GM21737 (cell line): Measurements from ENCODE around the gene GRIP2.

ENCODE experiments used
- ATAC-seq: cut with Tn5 transposase; IDR thresholded peaks from one replicate; pipeline ENCODE4 v1.9.1; 2021; ENCODE audit warnings: mild to moderate bottlenecking, moderate library complexity; ENCODE audit not compliant: unreplicated experiment

GRIP2 gene

DNA sequence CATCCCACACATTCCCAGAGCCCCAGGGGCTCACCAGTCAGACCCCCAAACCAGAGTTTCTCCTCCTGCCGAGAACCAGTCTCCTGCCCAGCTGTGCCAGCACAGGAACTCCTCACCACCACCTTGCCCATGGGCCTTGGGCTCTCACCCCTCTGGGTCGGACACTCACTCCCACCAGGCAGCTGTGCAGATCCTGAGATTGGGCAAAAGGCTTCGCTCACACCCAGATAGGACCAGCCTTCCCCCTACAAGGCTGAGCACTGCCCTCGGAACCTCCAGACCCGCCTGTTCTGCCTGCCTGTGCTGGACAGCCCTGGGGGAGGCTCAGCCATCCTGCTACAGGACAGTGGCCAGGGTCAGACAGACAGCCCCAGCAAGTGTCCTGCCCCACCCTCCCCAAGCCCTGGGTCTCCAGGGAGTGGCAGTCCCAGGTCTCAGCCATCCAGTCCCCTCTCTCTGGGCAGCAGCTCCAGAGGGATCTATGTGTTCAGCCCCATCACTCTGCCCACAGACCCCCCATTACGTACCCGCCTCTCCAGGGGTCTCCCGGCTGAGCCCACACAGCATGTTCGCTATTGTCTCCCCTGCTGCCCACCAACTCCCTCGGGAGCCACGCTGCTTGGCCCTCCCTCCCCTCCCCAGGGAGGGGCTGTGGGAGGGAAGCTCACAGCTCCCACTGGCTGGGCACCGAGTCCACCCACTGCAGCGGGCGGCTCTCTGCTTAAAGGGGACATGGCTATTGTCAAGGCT lies at the start of gene GRIP2:
GRIP2 (minus strand) TSS at position 601 of the 750 bp plus-strand sequence; CDS start at position 567, 34 bp downstream.
- no peak for ATAC-seq

DNA sequence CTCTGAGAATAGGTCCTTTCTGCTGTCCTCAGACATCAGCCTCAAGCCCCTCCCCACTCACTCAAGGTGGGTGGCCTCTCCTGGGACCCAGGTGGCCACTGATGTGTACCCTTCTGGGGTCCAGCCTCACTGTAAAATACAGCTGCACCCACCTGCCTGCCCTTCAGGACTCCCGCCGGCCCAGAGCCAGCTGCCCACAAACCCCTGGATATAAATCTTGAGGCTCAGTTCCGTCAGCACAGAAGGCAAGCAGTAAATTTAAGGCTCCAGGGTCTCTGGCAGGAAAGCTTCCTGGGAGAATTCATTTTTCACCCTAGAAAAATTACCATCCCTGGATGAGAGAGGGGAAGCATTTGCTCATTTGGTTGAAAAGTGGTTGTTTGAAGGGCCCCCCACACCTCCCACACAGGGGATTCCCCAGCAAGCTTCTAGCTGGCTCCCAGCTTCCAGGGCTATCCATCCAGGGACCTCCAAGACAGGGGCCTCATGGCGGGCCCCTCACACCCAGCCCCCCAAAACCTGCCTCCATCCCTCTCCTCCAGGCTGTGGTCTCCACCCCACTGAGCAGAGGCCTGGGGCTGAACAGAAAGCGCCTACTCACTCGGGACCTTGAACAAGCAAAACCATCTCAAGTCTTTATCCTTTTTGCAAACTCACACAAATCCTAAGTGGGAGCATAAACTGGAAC lies 48.4 kb upstream of the GRIP2 start:
- ATAC-seq, result no peak

DNA sequence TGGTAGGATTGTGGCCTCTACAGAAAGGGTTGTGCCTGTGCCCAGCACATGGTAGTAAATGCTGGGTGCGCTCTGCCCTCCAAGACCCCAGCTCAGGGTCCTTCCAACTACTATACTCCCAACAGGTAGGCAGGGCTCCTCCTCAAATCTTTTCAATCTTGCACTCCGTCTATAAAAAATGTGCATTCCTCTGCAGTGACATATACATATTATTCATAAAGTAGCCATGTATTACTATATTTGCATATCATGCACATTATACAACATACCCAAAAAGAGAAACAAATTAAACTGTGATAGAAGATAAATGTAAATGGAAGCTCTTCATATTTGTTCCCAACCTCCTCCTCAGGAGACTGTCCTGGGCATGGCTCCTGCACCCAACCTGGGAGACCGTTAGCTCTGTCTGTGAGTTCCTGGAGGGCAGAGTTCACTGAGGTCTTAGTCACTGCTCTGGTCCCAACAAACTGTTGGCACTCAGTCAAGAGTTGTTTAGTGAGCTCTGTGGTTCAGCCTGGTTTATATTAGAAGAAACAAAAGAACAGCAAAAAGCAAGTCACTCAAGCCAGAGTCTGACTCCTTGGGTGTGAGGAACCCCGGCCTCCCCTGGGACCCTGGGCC lies 47.7 kb upstream of the GRIP2 start:
- ATAC-seq, result no peak

DNA sequence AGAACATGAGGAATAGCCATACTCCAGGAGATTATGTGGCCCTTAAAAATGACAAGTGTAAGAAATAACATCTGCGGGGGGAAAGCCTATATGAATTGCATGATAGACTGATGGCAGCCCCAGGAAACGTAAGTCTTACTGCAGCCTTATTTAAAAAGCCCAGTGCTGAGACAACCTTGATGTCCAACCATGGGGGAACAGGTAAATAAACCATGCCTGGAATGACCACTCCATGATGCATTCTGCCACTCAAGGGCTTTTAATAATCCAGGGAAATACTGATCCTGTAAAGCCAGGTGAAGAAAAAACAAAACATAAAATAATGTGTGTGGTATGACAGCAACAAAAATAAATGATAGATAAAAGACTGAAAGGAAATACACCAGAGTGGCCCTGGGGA lies 46.5 kb upstream of the GRIP2 start:
- no peak for ATAC-seq

DNA sequence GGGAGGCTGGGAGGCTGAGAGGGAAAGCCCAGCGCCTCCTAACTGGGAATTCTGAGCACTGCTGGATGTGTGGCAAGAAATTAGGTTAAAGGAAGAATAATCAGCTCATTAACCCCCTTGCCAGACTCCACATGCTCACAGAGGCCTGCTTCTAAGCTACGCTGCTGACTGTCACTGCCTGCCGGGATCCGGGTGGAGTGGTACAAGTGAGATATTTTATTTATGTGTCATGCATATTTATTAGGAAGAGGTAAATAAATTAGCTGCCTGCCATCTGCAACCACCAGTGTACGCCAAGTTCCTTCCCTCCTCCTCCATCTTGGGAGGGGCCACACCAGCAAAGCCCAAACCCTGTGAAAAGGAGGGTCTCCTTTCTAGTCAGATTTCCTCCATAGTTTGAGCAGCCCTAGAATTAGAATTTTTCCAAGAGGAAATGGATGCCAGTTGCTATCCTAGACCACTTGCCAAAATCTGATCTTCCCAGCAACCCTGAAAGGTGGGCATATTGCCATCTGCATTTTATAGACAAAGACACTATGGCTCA lies 43.5 kb upstream of the GRIP2 start:
- ATAC-seq, result no peak

DNA sequence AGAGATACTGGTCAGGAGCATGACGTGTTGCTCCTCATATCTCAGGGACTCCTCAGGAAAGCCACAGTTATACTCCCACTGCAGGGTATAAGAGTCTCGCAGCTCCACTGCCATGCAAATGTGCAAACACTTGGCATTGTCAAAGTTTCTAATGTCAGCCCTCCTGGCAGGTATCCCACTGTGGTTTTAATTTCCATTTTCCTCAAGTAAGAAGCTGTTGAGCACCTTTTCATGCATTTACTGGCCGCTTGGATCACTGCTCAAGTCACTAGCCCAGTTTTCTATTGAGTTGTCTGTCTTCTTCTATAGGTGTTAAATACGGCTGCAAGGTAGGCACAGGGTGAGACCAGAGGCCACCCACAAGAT lies 41.9 kb upstream of the GRIP2 start:
- ATAC-seq, result no peak

DNA sequence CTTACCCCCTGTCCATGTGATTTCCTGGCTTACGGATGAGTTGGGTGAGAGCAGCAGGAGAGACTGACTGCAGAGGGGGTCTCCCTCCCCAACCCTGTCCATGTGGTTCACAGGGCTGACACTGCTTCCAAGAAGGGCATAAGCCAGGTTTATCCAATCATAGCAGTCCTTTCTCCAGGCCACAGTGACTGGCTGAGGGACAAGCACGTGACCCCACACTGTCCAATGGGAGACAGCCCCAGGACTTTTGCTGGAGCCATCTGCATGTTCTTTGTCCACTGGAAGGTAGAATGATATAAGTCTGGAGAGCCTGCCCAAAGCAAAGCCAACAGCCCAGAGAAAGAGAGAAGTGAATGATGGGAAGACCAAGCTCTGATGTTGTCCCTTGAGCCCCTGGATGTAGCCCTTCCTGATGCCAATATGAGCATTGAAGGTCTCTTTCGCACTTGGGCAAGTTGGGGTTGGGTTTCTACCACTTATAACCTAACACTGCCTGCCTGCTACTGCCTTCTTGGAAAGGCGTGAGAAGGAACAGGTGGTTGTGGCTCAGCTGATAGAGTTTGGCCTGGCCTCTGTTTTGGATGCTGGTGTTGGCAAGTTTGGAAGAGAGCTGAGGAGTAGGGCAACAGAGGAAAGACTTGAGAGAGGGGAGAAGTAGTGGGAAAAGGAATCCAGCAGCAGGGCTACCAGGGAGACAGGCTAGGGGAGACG lies 41.3 kb upstream of the GRIP2 start:
- no peak for ATAC-seq

DNA sequence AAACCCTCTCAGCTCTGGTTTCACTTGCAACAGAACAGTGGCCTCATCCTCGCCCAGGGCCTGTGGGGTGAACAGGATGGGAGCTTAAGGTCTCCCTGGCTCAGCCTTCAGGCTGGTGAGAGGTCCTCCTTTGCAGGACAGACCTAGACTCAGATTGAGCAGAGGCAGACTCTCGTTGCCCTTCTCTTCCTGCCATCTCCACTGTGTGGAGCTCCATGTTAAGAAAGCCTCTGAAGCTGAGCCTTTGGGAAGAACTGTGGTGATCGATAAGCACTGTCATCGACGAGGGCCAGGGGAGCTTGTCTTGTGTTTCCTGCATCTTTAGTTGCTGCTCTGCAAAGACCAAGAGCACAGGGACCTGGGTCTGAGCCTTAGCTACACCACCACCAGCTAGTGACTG lies 37.8 kb upstream of the GRIP2 start:
- no peak for ATAC-seq

DNA sequence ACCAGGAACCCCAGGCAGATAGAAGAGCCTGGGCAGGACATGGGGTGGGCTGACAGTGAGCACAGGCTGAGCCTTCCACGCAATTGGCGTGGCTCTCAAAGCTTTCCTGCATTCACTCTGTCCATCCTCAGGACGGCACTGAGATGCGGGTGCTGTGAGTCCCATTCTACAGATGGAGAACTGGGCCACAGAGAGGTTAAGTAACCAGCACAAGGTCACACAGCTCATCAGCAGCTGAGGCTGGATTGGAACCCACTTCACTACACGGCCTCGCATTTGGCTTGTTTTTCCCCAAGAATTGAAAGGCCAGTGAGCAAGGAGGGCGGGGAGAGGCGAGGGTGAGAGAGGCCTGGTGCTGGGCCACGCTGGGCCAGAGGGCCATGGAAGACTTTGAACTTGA lies 36.0 kb upstream of the GRIP2 start:
- ATAC-seq, result no peak

DNA sequence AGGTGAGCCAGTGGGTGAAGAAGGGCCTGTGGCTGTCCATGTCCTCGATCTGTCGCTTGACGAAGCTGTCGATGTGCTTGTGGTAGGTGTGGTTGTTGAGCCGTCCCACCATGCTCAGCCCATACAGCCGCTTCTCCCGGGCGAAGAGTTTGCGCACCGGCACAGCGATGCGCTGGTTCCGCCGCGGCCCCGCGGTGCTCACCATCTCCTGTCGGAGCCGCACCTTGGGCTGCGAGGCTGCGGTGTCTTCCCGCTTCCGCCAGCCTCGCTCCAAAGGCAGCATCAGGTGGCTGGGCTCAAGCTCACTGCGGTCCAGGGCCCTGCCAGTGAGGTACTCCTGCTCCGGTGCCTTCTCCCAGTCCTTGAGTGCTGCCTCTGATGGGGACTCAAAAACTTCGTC lies 34.0 kb upstream of the GRIP2 start:
- no peak for ATAC-seq

DNA sequence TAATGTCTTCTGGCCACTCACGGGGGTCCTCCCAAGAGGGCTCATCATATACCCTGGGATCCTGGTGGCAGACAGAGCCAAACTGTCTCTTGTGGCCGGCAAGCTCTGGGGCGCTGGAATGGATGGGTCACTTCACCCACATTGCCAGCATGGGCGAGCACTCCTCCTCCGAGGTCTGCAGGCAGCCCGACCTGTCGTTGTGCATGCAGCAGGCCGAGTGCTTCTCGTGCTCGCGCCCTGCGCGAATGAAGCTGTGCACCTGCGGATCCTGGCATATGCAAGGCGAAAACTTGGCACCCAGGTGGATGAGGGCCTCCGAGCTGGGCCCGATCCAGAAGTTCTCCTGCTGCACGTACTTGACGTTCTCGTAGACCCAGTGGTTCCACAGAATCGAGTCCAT lies 33.6 kb upstream of the GRIP2 start:
- ATAC-seq, result no peak

DNA sequence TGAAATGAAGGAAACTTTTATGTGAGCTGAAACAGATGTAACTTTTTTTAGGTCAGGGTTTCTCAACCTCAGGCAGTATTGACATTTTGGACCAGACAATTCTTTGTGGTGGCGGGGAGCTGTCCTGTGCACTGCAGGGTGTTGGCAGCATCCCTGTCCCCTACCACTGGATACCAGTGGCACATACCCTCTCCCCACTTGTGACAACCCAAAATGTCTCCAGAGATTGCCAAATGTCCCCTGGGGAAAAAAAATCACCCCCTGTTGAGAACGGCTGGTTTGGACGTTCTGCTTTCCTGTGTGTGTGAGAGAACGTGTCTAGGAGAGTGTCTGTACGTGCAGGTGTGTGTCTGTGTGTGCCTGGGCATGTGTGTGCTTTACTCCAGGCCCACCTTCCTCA lies 30.7 kb upstream of the GRIP2 start:
- ATAC-seq, result no peak

DNA sequence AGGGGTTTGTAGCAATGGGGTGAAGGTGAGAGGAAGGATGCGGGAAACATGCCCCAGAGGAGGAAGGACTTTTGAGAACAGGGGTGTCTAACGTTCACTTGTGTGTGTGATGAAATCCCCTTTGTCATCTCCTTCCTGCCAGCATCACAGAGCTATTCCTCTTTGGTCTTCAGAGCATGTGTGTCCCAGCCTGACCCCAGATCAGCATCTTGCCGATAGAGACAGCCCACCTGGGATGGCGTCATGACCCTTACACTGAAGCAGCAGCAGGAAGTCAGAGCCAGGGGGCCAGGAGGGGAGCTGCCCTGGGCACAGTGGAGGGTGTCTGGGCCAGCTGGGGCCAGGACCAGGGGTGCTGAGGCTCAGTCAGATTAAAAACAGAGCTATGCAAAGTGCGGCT lies 29.9 kb upstream of the GRIP2 start:
- ATAC-seq, result no peak

DNA sequence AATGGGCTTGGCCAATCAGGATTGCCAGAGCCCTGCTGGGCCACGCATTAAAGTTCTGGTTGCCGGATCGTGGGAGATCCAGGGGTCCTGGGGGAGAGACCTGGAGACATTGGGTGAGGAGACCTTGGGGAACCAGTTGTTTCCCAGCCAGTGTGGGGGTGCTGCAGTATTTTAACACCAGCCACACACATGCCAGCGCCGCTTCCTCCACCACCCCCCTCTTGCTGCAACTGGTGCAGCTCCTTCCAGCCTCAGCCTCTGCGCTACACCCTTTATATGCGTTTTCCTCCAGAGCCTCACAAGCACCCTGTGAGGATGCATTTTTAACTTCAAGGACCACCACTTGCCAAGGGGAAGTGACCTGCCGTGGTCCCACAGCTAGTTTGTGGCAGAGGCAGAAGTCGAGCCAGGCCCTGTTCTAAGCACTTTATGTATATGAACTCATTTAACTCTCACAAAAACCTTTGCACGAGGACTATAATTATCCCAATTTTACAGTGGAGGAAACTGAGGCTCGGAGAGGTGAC lies 29.4 kb upstream of the GRIP2 start:
- no peak for ATAC-seq

DNA sequence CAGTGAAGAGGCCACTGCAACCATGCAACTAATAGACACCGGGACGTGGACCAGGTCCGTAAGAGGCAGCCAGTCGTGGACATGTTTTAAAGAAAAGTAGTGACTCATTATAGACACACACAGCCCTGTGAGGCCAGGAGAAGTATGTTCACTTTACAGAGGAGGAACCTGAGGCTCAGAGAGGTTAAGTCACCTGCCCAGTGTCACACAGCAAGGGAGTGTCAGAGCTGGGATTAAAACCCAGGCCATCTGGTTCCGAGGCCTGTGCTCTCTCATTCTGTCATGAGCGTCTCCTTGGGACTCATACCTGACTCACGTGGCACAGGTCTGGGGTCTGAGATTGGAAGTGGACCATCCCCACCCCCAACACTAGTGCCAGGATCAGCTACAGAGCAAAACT lies 28.1 kb upstream of the GRIP2 start:
- no peak for ATAC-seq

DNA sequence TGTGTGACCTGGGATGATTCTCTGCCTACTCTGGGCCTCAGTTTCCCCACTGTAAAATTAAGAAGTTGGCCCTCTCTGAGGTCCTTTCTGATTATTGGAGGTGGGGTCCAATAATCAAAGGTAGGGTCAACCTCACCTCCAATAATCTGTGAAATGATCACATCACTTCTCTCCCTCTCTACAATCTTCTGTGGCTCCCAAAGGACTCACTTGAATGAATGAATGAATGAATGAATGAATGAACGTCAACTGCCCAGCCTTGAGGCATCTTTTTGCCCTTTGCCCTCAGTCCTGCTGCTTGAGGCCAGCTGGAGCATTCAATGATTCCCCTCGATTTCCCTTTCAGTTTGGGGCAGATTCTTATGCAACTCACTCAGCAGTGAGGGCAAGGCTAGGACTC lies 26.7 kb upstream of the GRIP2 start:
- ATAC-seq, result no peak

DNA sequence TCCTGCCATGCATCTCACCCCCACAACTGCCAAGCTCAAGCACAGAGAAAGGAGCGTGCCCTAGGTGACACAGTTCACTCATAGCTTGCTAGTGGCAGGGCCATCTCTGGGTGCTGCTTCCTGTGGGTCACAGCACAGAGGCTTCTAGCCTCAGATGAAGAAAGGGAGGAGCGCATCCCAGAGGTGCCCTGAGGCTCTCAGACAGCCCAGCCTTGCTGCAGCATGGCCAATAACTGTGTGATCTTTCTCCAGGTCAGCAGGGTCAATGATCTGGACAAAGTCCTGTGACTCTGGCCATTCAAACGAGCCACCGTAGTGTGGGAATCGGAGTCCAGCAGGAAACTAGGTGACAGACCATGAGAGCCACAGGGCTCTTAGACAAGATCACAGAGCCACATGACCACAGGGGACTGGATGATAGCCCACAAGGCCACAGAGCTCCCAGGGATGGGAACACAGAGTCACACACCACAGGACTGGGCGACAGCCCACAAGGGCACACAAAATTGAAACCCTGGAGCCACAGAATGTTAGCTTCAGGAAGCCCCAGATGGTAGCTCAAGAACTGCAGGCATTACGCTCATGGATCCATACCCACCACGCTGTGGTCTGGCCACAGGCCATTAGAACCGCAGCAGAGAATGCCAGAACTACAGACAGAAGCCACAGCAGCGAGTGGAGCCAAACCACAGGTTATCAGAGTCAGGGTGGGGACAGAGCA lies 25.9 kb upstream of the GRIP2 start:
- no peak for ATAC-seq

DNA sequence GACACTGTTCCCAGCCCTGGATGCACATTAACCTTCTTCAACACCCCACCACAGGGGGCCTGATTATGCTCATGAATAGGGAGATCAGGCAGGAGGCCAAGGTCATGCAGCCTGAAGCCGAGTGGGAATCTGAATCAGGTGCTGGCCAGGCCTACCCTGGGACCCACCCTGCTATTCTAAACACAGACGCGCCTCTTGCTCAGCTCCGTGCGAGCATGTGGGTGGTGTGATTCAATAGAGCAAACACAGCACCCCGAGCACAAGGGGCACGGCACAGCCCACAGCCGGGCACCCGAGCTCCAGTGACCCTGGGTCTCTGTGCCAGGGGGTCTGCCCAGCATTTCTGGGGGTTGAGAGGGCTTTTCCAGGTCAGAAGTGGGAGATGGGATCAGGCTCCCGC lies 24.6 kb upstream of the GRIP2 start:
- no peak for ATAC-seq

DNA sequence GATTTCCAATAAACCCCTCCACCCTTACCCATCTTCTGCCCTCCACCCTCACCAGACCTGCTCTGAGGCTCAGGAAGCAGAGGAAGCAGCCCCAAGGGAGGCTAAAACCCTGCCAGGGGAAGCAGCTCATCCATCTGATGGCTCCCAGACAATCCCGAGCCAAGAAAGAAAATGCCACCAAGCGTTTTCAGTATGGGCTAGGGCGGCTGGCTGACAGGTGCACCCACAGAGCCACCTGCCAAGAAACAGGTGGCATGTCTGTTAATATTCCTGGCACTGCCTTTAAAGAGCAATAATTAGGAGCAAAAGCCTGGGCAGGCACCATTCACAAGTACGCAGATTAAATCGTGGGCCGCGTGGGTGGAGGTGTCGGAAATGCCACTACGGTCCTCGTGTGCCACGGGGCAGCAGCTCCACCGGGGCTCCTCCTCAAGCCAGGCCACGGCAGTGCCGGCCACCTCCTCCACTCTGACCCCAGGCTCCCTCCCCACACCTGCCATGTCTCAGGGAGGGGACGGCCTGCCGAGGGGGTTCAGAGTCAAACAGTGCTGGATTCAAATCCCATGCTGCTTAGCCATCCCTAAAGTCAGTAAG lies 23.9 kb upstream of the GRIP2 start:
- no peak for ATAC-seq
